ENCODE results near the gene PTBP1.

Gene PTBP1

GRCh38 chr19:793806-794205, 3.4 kb upstream of the PTBP1 start:
- H3K27ac ChIP-seq: no peak overlapping the region
- TF ChIP-seq, protein P1, sequence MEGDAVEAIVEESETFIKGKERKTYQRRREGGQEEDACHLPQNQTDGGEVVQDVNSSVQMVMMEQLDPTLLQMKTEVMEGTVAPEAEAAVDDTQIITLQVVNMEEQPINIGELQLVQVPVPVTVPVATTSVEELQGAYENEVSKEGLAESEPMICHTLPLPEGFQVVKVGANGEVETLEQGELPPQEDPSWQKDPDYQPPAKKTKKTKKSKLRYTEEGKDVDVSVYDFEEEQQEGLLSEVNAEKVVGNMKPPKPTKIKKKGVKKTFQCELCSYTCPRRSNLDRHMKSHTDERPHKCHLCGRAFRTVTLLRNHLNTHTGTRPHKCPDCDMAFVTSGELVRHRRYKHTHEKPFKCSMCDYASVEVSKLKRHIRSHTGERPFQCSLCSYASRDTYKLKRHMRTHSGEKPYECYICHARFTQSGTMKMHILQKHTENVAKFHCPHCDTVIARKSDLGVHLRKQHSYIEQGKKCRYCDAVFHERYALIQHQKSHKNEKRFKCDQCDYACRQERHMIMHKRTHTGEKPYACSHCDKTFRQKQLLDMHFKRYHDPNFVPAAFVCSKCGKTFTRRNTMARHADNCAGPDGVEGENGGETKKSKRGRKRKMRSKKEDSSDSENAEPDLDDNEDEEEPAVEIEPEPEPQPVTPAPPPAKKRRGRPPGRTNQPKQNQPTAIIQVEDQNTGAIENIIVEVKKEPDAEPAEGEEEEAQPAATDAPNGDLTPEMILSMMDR (conservative IDR thresholded peaks at IDR 0.05): no peak

- no peak overlapping the region for H3K27ac ChIP-seq
These were observed 2.1 kb upstream of the PTBP1 start for GRCh38 chr19:795073-795611.

GRCh38 chr19:795691-796581, 1.3 kb upstream of the PTBP1 start:
- TF ChIP-seq, protein P1 (conservative IDR thresholded peaks at IDR 0.05): no peak
- peak overlapping the region; percentile 99; the same call in 1 of the 2 replicates for H3K27ac ChIP-seq

More at GRCh38 chr19:795073-795611, 2.1 kb upstream of the PTBP1 start:
- TF ChIP-seq, protein P1 (conservative IDR thresholded peaks at IDR 0.05): no peak

- H3K27ac ChIP-seq: peak overlapping the region; percentile 99
- TF ChIP-seq, protein P1 (conservative IDR thresholded peaks at IDR 0.05): no peak
These were observed 519 bp downstream of the PTBP1 start for GRCh38 chr19:797528-798414.

GRCh38 chr19:798415-799075, 1.3 kb downstream of the PTBP1 start:
- H3K27ac ChIP-seq: peak overlapping the region; percentile 99
- TF ChIP-seq, protein P1 (conservative IDR thresholded peaks at IDR 0.05): no peak

GRCh38 chr19:799076-799881, 2.0 kb downstream of the PTBP1 start:
- peak overlapping the region; percentile 99 for H3K27ac ChIP-seq
- TF ChIP-seq, protein P1 (conservative IDR thresholded peaks at IDR 0.05): peak; percentile 22; the same call in 1 of the 2 replicates

Measured in VCaP (cell line).